Kidney (tissue), 14 donors: ENCODE data around the gene RUNDC3A. TPM values are rescaled to one million over a fixed set of nuclear protein-coding genes. Genes with fewer than 3 reads are reported as not detected.
A peak's percentile ranks its signal among the peaks of the same experiment; 100 is the strongest.

Experiments
- DNase-seq, 5 donors: peaks; one replicate each; pipeline ENCODE4 v3.0.0-alpha.2; 2013 to 2020
- FAIRE-seq: peaks from 2 replicates; lab custom pipeline; 2012; peaks lifted over from hg19 to GRCh38; lab: Jason Lieb, UNC
- H3K27ac ChIP-seq, 2 donors: one replicate each; pipeline ENCODE4 v1.7.0; 2013; ENCODE audit warnings: low read depth in 2 of 2, low read length in 2 of 2, inconsistent platforms in 1 of 2
- H3K27me3 ChIP-seq: one replicate; pipeline ENCODE4 v1.7.1; 2013; ENCODE audit warnings: low read length, inconsistent platforms; ENCODE audit not compliant: control insufficient read depth, insufficient read depth
- H3K36me3 ChIP-seq, 3 donors: one replicate each; pipeline versions ENCODE4 v1.7.0 to v1.7.1; 2013; ENCODE audit warnings: low read length in 3 of 3, control low read depth in 1 of 3, inconsistent platforms in 1 of 3; ENCODE audit not compliant: insufficient read depth in 3 of 3, control insufficient read depth in 2 of 3
- H3K4me1 ChIP-seq, 3 donors: one replicate each; pipeline versions ENCODE4 v1.7.0 to v1.7.1; 2013; ENCODE audit warnings: low read length in 3 of 3, inconsistent platforms in 1 of 3, low read depth in 1 of 3; ENCODE audit not compliant: control insufficient read depth in 2 of 3, insufficient read depth in 2 of 3
- H3K4me3 ChIP-seq, 3 donors: one replicate each; pipeline versions ENCODE4 v1.7.0 to v1.8.1; 2013; ENCODE audit warnings: low read length in 3 of 3, control low read depth in 1 of 3, inconsistent platforms in 1 of 3
- H3K9ac ChIP-seq, 3 donors: one replicate each; pipeline versions ENCODE4 v1.7.0 to v1.7.1; 2013; ENCODE audit warnings: low read length in 3 of 3, control low read depth in 1 of 3, inconsistent platforms in 1 of 3
- H3K9me3 ChIP-seq, 3 donors: one replicate each; pipeline versions ENCODE4 v1.7.0 to v1.7.1; 2013; ENCODE audit warnings: low read length in 3 of 3, control low read depth in 1 of 3, inconsistent platforms in 1 of 3; ENCODE audit not compliant: control insufficient read depth in 2 of 3, insufficient read depth in 1 of 3
- CTCF ChIP-seq: IDR thresholded peaks from 3 replicates; pipeline ENCODE4 v1.5.1; 2012; ENCODE audit warnings: mild to moderate bottlenecking, moderate library complexity, borderline replicate concordance; ENCODE audit not compliant: insufficient read depth; ENCODE audit errors: extremely low read depth
- intact Hi-C: fragments of 100-400 bp; cut with DNase I; formaldehyde crosslinking; loops from one replicate; pipeline ENCODE4 v1.11.1; 2022
- polyA plus RNA-seq: library from polyadenylated mRNA; stranded (reverse); fragments of 350-450 nt; fragmentation: Illumina TruSeq; extraction: RNeasy Lipid Tissue Mini Kit (QIAGEN cat#74804); gene quantifications from one replicate; pipeline ENCODE4 v1.2.3, GENCODE V29; 2014; ENCODE audit warnings: low read depth, low replicate concordance; ENCODE audit not compliant: insufficient read depth
- total RNA-seq: library from RNA; stranded (reverse); fragmentation: NEBNext Ultra II Directional; extraction: Animal tissue kit (Norgen Biotek cat#: 25700); gene quantifications from one replicate; pipeline ENCODE4 v1.2.1, GENCODE V29; 2021
- donor health status: control.
- donor health status: control.
- donor health status: control.
- donor health status: control.
- donor health status: control.
- donor health status: DM: yes; HTN: yes; CAD: no.
- donor health status: Normal renal cell carcinoma (clear cell type).

The RUNDC3A gene
- total and polyA plus RNA-seq, 2 donors from 2014 or later: 2.2 to 6.4 TPM

GRCh38 chr17:44348988-44349364, 40.6 kb downstream of the RUNDC3A start:
- intact Hi-C loops: no loop called here
- peaks cover 0 to 13% (median 0%) of the 10 kb centered on the region in 3 donors for H3K4me1 ChIP-seq
- H3K36me3 ChIP-seq: peaks cover 0 to 11% (median 8%) of the 10 kb centered on the region in 3 donors

GRCh38 chr17:44349553-44350070, 41.2 kb downstream of the RUNDC3A start:
- H3K27ac ChIP-seq: no peak overlapping the region
- H3K36me3 ChIP-seq: peaks cover 0 to 11% (median 8%) of the 10 kb centered on the region in 3 donors
- H3K4me3 ChIP-seq: no peak overlapping the region
- FAIRE-seq: no peak
- DNase-seq: no peak
- H3K9me3 ChIP-seq: no peaks in the 10 kb centered on the region
- no peak for TF ChIP-seq CTCF
- intact Hi-C loops: no loop called here
- no peak overlapping the region for H3K9ac ChIP-seq
- H3K27me3 ChIP-seq: no peaks in the 10 kb centered on the region
- peaks cover 0 to 11% (median 0%) of the 10 kb centered on the region in 3 donors for H3K4me1 ChIP-seq

More at GRCh38 chr17:44348988-44349364, 40.6 kb downstream of the RUNDC3A start:
- no peak overlapping the region for H3K9ac ChIP-seq
- TF ChIP-seq CTCF: no peak
- H3K4me3 ChIP-seq: no peak overlapping the region
- H3K27me3 ChIP-seq: no peaks in the 10 kb centered on the region
- FAIRE-seq (no peak), DNase-seq (no peak)
- no peak overlapping the region for H3K27ac ChIP-seq
- no peaks in the 10 kb centered on the region for H3K9me3 ChIP-seq

- peaks cover 0 to 11% (median 8%) of the 10 kb centered on the region in 3 donors for H3K36me3 ChIP-seq
- peak; percentile 73 to 87 (median 79) for DNase-seq
- no peaks in the 10 kb centered on the region for H3K9me3 ChIP-seq
- no peak for FAIRE-seq
- no peaks in the 10 kb centered on the region for H3K27me3 ChIP-seq
- no peak overlapping the region for H3K4me3 ChIP-seq
- intact Hi-C loops: no loop called here
- peaks cover 0 to 7% (median 0%) of the 10 kb centered on the region in 3 donors for H3K4me1 ChIP-seq
- no peak overlapping the region for H3K9ac ChIP-seq
- H3K27ac ChIP-seq: no peak overlapping the region
- peak; percentile 66 for TF ChIP-seq CTCF
These were observed 42.4 kb downstream of the RUNDC3A start for GRCh38 chr17:44350733-44351226.
